K562 (cell line): ENCODE results near the gene CDC5L. TPM values are rescaled to one million over a fixed set of nuclear protein-coding genes. Genes with fewer than 3 reads are reported as not detected.
A peak's percentile ranks its signal among the peaks of the same experiment; 100 is the strongest.

Experiments
- CBX1 ChIP-seq: sonication (generic); IDR thresholded peaks from 2 replicates; pipeline ENCODE4 v1.6.1; 2016; ENCODE audit warnings: antibody characterized with exemption, low read depth, mild to moderate bottlenecking
- CTBP1 ChIP-seq: fragments of 450-650 bp; IDR thresholded peaks from 2 replicates; pipeline ENCODE4 v1.6.1; 2016; ENCODE audit warnings: borderline replicate concordance
- CUX1 ChIP-seq: fragments of 200-800 bp; sonication (Bioruptor generic); IDR thresholded peaks from 2 replicates; pipeline ENCODE4 v1.6.1; 2016; ENCODE audit warnings: missing genetic modification characterization, missing compliant biosample characterization
- KLF6 ChIP-seq: fragments of 250-450 bp; sonication (Bioruptor Pico); IDR thresholded peaks from 2 replicates; pipeline ENCODE4 v1.4.0; 2020; ENCODE audit warnings: mild to moderate bottlenecking, moderate library complexity, borderline replicate concordance
- PYGO2 ChIP-seq: fragments of 450-650 bp; IDR thresholded peaks from 2 replicates; pipeline ENCODE4 v1.6.1; 2016; ENCODE audit warnings: mild to moderate bottlenecking, missing genetic modification characterization, moderate library complexity, missing compliant biosample characterization
- ZNF57 ChIP-seq: fragments of 450-650 bp; formaldehyde crosslinking; IDR thresholded peaks from 2 replicates; pipeline ENCODE4 v1.4.0; 2020; ENCODE audit warnings: mild to moderate bottlenecking, moderate library complexity
- ZNF766 ChIP-seq: fragments of 200-800 bp; sonication (Bioruptor generic); conservative IDR thresholded peaks from 2 replicates; pipeline ENCODE4 v1.6.1; 2016; ENCODE audit warnings: missing genetic modification characterization, missing compliant biosample characterization
- polyA plus RNA-seq, 8 experiments: library from polyadenylated mRNA; depleted of rRNA in 4 of 8; stranded (reverse) in 5 of 8; unstranded in 3 of 8; fragments of >200 nt; fragmentation: Nextera tagmentation in 2 of 8; fragmentation: Illumina TruSeq in 1 of 8; extraction: Ambion mirVana in 2 of 8; extraction: Trizol in 1 of 8; gene quantifications; 2 replicates each; pipeline versions ENCODE4 v1.2.1 to v1.2.3, GENCODE V29; 2011 to 2014; ENCODE audit warnings: inconsistent platforms in 1 of 8, missing spikeins in 1 of 8
- total RNA-seq, 7 experiments: library from RNA; depleted of rRNA in 6 of 7; stranded (reverse); fragments of >200 nt in 6 of 7; fragmentation: Illumina TruSeq in 2 of 7; extraction: Trizol in 2 of 7; gene quantifications; 2 replicates each; pipeline versions ENCODE4 v1.2.1 to v1.2.3, GENCODE V29; 2011 to 2021; ENCODE audit warnings: low replicate concordance in 1 of 7
- TF ChIP-seq, protein P1 (sequence below): IDR thresholded peaks from 2 replicates; pipeline ENCODE4 v1.6.1; 2011; ENCODE audit warnings: borderline replicate concordance, low read depth, mild to moderate bottlenecking, moderate library complexity, low read length; ENCODE audit not compliant: insufficient read depth, poor library complexity, severe bottlenecking
- TF ChIP-seq, protein P2 (sequence below): fragments of 450-650 bp; IDR thresholded peaks from 2 replicates; pipeline ENCODE4 v1.6.1; 2016; ENCODE audit warnings: mild to moderate bottlenecking, moderate library complexity

CDC5L gene
- total and polyA plus RNA-seq, 9 of the 15 experiments (the other 6 are each of a cell fraction or from before 2014, with no cell fraction given) = 22.3 to 44.2 (median 30.8) TPM

GRCh38 chr6:44462335-44462734 is 74.8 kb downstream of the CDC5L start (continued):
- TF ChIP-seq, protein P1, sequence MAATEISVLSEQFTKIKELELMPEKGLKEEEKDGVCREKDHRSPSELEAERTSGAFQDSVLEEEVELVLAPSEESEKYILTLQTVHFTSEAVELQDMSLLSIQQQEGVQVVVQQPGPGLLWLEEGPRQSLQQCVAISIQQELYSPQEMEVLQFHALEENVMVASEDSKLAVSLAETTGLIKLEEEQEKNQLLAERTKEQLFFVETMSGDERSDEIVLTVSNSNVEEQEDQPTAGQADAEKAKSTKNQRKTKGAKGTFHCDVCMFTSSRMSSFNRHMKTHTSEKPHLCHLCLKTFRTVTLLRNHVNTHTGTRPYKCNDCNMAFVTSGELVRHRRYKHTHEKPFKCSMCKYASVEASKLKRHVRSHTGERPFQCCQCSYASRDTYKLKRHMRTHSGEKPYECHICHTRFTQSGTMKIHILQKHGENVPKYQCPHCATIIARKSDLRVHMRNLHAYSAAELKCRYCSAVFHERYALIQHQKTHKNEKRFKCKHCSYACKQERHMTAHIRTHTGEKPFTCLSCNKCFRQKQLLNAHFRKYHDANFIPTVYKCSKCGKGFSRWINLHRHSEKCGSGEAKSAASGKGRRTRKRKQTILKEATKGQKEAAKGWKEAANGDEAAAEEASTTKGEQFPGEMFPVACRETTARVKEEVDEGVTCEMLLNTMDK = no peak
- TF ChIP-seq ZNF766 = peak; percentile 52; the same call in 1 of the 2 replicates
- TF ChIP-seq ZNF57 = no peak
- TF ChIP-seq CBX1 = no peak
- TF ChIP-seq CUX1 (CRISPR knock-in tag) = no peak
- TF ChIP-seq PYGO2 (tag) = peak; percentile 8; the same call in 1 of the 2 replicates
- TF ChIP-seq KLF6 (CRISPR knock-in tag) = no peak
- peak; percentile 62; the same call in 1 of the 2 replicates for TF ChIP-seq CTBP1
- TF ChIP-seq, protein P2, sequence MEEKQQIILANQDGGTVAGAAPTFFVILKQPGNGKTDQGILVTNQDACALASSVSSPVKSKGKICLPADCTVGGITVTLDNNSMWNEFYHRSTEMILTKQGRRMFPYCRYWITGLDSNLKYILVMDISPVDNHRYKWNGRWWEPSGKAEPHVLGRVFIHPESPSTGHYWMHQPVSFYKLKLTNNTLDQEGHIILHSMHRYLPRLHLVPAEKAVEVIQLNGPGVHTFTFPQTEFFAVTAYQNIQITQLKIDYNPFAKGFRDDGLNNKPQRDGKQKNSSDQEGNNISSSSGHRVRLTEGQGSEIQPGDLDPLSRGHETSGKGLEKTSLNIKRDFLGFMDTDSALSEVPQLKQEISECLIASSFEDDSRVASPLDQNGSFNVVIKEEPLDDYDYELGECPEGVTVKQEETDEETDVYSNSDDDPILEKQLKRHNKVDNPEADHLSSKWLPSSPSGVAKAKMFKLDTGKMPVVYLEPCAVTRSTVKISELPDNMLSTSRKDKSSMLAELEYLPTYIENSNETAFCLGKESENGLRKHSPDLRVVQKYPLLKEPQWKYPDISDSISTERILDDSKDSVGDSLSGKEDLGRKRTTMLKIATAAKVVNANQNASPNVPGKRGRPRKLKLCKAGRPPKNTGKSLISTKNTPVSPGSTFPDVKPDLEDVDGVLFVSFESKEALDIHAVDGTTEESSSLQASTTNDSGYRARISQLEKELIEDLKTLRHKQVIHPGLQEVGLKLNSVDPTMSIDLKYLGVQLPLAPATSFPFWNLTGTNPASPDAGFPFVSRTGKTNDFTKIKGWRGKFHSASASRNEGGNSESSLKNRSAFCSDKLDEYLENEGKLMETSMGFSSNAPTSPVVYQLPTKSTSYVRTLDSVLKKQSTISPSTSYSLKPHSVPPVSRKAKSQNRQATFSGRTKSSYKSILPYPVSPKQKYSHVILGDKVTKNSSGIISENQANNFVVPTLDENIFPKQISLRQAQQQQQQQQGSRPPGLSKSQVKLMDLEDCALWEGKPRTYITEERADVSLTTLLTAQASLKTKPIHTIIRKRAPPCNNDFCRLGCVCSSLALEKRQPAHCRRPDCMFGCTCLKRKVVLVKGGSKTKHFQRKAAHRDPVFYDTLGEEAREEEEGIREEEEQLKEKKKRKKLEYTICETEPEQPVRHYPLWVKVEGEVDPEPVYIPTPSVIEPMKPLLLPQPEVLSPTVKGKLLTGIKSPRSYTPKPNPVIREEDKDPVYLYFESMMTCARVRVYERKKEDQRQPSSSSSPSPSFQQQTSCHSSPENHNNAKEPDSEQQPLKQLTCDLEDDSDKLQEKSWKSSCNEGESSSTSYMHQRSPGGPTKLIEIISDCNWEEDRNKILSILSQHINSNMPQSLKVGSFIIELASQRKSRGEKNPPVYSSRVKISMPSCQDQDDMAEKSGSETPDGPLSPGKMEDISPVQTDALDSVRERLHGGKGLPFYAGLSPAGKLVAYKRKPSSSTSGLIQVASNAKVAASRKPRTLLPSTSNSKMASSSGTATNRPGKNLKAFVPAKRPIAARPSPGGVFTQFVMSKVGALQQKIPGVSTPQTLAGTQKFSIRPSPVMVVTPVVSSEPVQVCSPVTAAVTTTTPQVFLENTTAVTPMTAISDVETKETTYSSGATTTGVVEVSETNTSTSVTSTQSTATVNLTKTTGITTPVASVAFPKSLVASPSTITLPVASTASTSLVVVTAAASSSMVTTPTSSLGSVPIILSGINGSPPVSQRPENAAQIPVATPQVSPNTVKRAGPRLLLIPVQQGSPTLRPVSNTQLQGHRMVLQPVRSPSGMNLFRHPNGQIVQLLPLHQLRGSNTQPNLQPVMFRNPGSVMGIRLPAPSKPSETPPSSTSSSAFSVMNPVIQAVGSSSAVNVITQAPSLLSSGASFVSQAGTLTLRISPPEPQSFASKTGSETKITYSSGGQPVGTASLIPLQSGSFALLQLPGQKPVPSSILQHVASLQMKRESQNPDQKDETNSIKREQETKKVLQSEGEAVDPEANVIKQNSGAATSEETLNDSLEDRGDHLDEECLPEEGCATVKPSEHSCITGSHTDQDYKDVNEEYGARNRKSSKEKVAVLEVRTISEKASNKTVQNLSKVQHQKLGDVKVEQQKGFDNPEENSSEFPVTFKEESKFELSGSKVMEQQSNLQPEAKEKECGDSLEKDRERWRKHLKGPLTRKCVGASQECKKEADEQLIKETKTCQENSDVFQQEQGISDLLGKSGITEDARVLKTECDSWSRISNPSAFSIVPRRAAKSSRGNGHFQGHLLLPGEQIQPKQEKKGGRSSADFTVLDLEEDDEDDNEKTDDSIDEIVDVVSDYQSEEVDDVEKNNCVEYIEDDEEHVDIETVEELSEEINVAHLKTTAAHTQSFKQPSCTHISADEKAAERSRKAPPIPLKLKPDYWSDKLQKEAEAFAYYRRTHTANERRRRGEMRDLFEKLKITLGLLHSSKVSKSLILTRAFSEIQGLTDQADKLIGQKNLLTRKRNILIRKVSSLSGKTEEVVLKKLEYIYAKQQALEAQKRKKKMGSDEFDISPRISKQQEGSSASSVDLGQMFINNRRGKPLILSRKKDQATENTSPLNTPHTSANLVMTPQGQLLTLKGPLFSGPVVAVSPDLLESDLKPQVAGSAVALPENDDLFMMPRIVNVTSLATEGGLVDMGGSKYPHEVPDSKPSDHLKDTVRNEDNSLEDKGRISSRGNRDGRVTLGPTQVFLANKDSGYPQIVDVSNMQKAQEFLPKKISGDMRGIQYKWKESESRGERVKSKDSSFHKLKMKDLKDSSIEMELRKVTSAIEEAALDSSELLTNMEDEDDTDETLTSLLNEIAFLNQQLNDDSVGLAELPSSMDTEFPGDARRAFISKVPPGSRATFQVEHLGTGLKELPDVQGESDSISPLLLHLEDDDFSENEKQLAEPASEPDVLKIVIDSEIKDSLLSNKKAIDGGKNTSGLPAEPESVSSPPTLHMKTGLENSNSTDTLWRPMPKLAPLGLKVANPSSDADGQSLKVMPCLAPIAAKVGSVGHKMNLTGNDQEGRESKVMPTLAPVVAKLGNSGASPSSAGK = peak; percentile 55; the same call in 1 of the 2 replicates
